B cell (primary cell): ENCODE measurements around the gene CAB39L.

ENCODE experiments used
- EZH2 ChIP-seq: IDR thresholded peaks from 2 replicates; pipeline ENCODE4 v1.6.1; 2012; ENCODE audit warnings: borderline replicate concordance, low read depth, mild to moderate bottlenecking, moderate library complexity, low read length; ENCODE audit not compliant: insufficient read depth, poor library complexity, severe bottlenecking
- TF ChIP-seq, protein P1 (sequence below): fragments of 200-600 bp; IDR thresholded peaks from one replicate; pipeline ENCODE4 v1.8.0; 2022; ENCODE audit warnings: antibody characterized with exemption, mild to moderate bottlenecking

DNA sequence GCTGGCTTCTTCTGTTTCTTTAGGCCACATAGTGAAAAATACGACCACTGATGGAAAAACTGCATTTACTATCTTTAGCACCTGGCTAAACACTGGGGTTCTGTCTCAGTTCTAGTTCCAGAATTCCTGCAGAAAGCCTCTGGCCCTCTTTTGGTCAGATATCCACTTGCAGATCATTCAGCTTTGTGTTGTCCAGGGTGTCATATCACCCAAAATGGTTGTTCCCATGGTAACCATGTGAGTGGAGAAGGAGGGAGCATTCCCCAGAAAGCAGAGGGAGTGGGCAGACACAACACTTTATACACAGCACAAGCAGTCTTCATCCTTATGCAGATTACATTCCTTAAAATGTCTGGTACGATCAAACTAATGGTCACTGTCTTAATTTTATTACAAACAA lies 73.5 kb downstream of the CAB39L start:
- TF ChIP-seq, protein P1, sequence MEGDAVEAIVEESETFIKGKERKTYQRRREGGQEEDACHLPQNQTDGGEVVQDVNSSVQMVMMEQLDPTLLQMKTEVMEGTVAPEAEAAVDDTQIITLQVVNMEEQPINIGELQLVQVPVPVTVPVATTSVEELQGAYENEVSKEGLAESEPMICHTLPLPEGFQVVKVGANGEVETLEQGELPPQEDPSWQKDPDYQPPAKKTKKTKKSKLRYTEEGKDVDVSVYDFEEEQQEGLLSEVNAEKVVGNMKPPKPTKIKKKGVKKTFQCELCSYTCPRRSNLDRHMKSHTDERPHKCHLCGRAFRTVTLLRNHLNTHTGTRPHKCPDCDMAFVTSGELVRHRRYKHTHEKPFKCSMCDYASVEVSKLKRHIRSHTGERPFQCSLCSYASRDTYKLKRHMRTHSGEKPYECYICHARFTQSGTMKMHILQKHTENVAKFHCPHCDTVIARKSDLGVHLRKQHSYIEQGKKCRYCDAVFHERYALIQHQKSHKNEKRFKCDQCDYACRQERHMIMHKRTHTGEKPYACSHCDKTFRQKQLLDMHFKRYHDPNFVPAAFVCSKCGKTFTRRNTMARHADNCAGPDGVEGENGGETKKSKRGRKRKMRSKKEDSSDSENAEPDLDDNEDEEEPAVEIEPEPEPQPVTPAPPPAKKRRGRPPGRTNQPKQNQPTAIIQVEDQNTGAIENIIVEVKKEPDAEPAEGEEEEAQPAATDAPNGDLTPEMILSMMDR, result no peak
- TF ChIP-seq EZH2, result no peak
